IMR-90 (cell line): ENCODE data around the gene AQP7. TPM values are rescaled to one million over a fixed set of nuclear protein-coding genes. Genes with fewer than 3 reads are reported as not detected.

ENCODE experiments used
- ATAC-seq: fragments of 200-7000 bp; cut with Tn5 transposase; 2 replicates; pipeline ENCODE4 v1.9.1; 2020; ENCODE audit warnings: low read depth, mild to moderate bottlenecking, moderate library complexity
- BruUV-seq: library from RNA; stranded (reverse); fragments of 400-500 nt; replicated peaks from 2 replicates; lab custom pipeline; 2021; lab: Mats Ljungman, UMichigan
- CTCF ChIA-PET: fragments of 300-600 bp; formaldehyde crosslinking; extraction: SDS; loops from one replicate; lab custom pipeline; 2021; ENCODE audit warnings: antibody characterized with exemption; lab: Yijun Ruan, JAX
- POLR2A ChIA-PET: fragments of 300-600 bp; sonication (Branson Sonifier 250); formaldehyde crosslinking; loops from one replicate; lab custom pipeline; 2022; ENCODE audit warnings: antibody characterized with exemption; ENCODE audit not compliant: unreplicated experiment; lab: Charles Lee
- DNase-seq: peaks from one replicate; pipeline ENCODE4 v3.0.0; 2013
- H2AFZ ChIP-seq: replicated peaks from 2 replicates; pipeline ENCODE3; 2013; ENCODE audit warnings: low read length, mild to moderate bottlenecking; ENCODE audit not compliant: poor library complexity
- H2AK5ac ChIP-seq: 2 replicates; pipeline ENCODE4 v1.6.1; 2013; ENCODE audit warnings: low read depth, low read length, inconsistent platforms
- H2AK9ac ChIP-seq: replicated peaks from 2 replicates; pipeline ENCODE3; 2013; ENCODE audit warnings: mild to moderate bottlenecking, low read depth, low read length, moderate library complexity; ENCODE audit not compliant: poor library complexity
- H2BK120ac ChIP-seq: 2 replicates; pipeline ENCODE4 v1.6.1; 2013; ENCODE audit warnings: low read depth, low read length, inconsistent platforms
- H2BK15ac ChIP-seq: 3 replicates; pipeline ENCODE4 v1.6.1; 2013; ENCODE audit warnings: low read depth, low read length, inconsistent platforms
- H2BK20ac ChIP-seq: 2 replicates; pipeline ENCODE4 v1.6.1; 2013; ENCODE audit warnings: low read depth, mild to moderate bottlenecking, inconsistent platforms, low read length, moderate library complexity
- H2BK5ac ChIP-seq: 2 replicates; pipeline ENCODE4 v1.6.1; 2013; ENCODE audit warnings: mild to moderate bottlenecking, low read depth, low read length, inconsistent platforms; ENCODE audit not compliant: poor library complexity, severe bottlenecking
- H3K14ac ChIP-seq: replicated peaks from 2 replicates; pipeline ENCODE4 v1.6.1; 2013; ENCODE audit warnings: low read depth, low read length, inconsistent platforms
- H3K18ac ChIP-seq: 2 replicates; pipeline ENCODE4 v1.6.1; 2013; ENCODE audit warnings: low read depth, low read length, control low read depth
- H3K23ac ChIP-seq: 2 replicates; pipeline ENCODE4 v1.6.1; 2013; ENCODE audit warnings: low read depth, low read length, inconsistent platforms
- H3K27ac ChIP-seq: 2 replicates; pipeline ENCODE4 v1.5.1; 2013; ENCODE audit warnings: mild to moderate bottlenecking, control low read depth, low read length; ENCODE audit not compliant: insufficient read depth
- H3K27me3 ChIP-seq: 2 replicates; pipeline ENCODE4 v1.6.1; 2013; ENCODE audit warnings: low read length; ENCODE audit not compliant: control insufficient read depth, insufficient read depth
- H3K36me3 ChIP-seq: 2 replicates; pipeline ENCODE4 v1.6.1; 2013; ENCODE audit warnings: low read length, mixed read lengths; ENCODE audit not compliant: control insufficient read depth, insufficient read depth
- H3K4ac ChIP-seq: 2 replicates; pipeline ENCODE4 v1.6.1; 2013; ENCODE audit warnings: low read depth, low read length, inconsistent platforms
- H3K4me1 ChIP-seq: 2 replicates; pipeline ENCODE4 v1.6.1; 2013; ENCODE audit warnings: low read length, mixed read lengths; ENCODE audit not compliant: control insufficient read depth, insufficient read depth
- H3K4me2 ChIP-seq: 2 replicates; pipeline ENCODE4 v1.6.1; 2013; ENCODE audit warnings: low read depth, mild to moderate bottlenecking, control low read depth, low read length, moderate library complexity
- H3K4me3 ChIP-seq: 2 replicates; pipeline ENCODE4 v1.5.1; 2013; ENCODE audit warnings: low read depth, mild to moderate bottlenecking, control low read depth, low read length, moderate library complexity; ENCODE audit not compliant: insufficient read depth
- H3K56ac ChIP-seq: 2 replicates; pipeline ENCODE4 v1.6.1; 2013; ENCODE audit warnings: low read length, inconsistent platforms; ENCODE audit not compliant: insufficient read depth; ENCODE audit errors: extremely low read depth
- H3K79me1 ChIP-seq, 2 experiments: 2 replicates each; pipeline ENCODE4 v1.6.1; 2013; ENCODE audit warnings: low read length in 2 of 2, inconsistent platforms in 1 of 2, low read depth in 1 of 2
- H3K9ac ChIP-seq: 2 replicates; pipeline ENCODE4 v1.6.1; 2013; ENCODE audit warnings: low read depth, low read length, control low read depth
- H3K9me1 ChIP-seq: 2 replicates; pipeline ENCODE4 v1.6.1; 2013; ENCODE audit warnings: low read length, inconsistent platforms; ENCODE audit not compliant: insufficient read depth
- H3K9me3 ChIP-seq: 2 replicates; pipeline ENCODE4 v1.6.1; 2013; ENCODE audit warnings: low read length; ENCODE audit not compliant: control insufficient read depth, insufficient read depth
- H4K20me1 ChIP-seq: 2 replicates; pipeline ENCODE4 v1.6.1; 2013; ENCODE audit warnings: low read length, inconsistent platforms; ENCODE audit not compliant: insufficient read depth
- H4K5ac ChIP-seq: 2 replicates; pipeline ENCODE4 v1.6.1; 2013; ENCODE audit warnings: mild to moderate bottlenecking, low read depth, low read length, control low read depth
- H4K8ac ChIP-seq, 2 experiments: 2 replicates each; pipeline ENCODE4 v1.6.1; 2013; ENCODE audit warnings: low read depth in 2 of 2, low read length in 2 of 2, control low read depth in 1 of 2, inconsistent platforms in 1 of 2
- H4K91ac ChIP-seq: 2 replicates; pipeline ENCODE4 v1.6.1; 2013; ENCODE audit warnings: low read depth, low read length, inconsistent platforms; ENCODE audit not compliant: insufficient read depth
- FOS ChIP-seq: fragments of 150-350 bp; IDR thresholded peaks from 2 replicates; pipeline ENCODE4 v1.6.1; 2016; ENCODE audit warnings: low read depth, low read length
- MAZ ChIP-seq: IDR thresholded peaks from 2 replicates; pipeline ENCODE4 v1.6.1; 2012; ENCODE audit warnings: low read depth, mild to moderate bottlenecking, low read length, improper control_type of control experiment, moderate library complexity, borderline replicate concordance
- NFE2L2 ChIP-seq: fragments of 150-350 bp; IDR thresholded peaks from 2 replicates; pipeline ENCODE4 v1.6.1; 2016; ENCODE audit warnings: low read depth, mild to moderate bottlenecking, low read length
- POLR2A ChIP-seq: IDR thresholded peaks from 2 replicates; pipeline ENCODE4 v1.6.1; 2012; ENCODE audit warnings: mild to moderate bottlenecking, low read depth, low read length
- RCOR1 ChIP-seq: IDR thresholded peaks from 2 replicates; pipeline ENCODE4 v1.6.1; 2012; ENCODE audit warnings: mild to moderate bottlenecking, low read length, improper control_type of control experiment; ENCODE audit not compliant: insufficient replicate concordance
- RFX5 ChIP-seq: IDR thresholded peaks from 2 replicates; pipeline ENCODE4 v1.8.0; 2012; ENCODE audit warnings: low read depth, mild to moderate bottlenecking, low read length, moderate library complexity
- SMC3 ChIP-seq: fragments of 150-350 bp; IDR thresholded peaks from 2 replicates; pipeline ENCODE4 v1.6.1; 2016; ENCODE audit warnings: low read depth, mild to moderate bottlenecking, antibody characterized with exemption, low read length, moderate library complexity
- WGBS, 2 experiments: methylation state at CpG; one replicate each; pipeline versions ENCODE4 v1.1.5 to v1.1.7; 2013; ENCODE audit warnings: missing lambda C conversion rate in 2 of 2; ENCODE audit not compliant: insufficient read length in 1 of 2; ENCODE audit errors: extremely low coverage in 2 of 2; 5-methylcytosine and 5-hydroxymethylcytosine counted together
- dilution Hi-C: fragments of 300-500 bp; cut with HindIII; formaldehyde crosslinking; loops from one replicate; pipeline ENCODE4 v1.14.3; 2018; ENCODE audit warnings: low sequenced_read_pairs; ENCODE audit not compliant: unreplicated experiment
- in situ Hi-C: fragments of 300-500 bp; cut with MboI; formaldehyde crosslinking; loops from 3 replicates; pipeline ENCODE4 v1.14.3; 2019; ENCODE audit warnings: low sequenced_read_pairs, inconsistent platforms, mixed read lengths
- intact Hi-C: fragments of 100-400 bp; cut with micrococcal nuclease; formaldehyde crosslinking; loops from 2 replicates; pipeline ENCODE4 v1.10.0; 2022
- polyA plus RNA-seq, 3 experiments: library from polyadenylated mRNA; depleted of rRNA; stranded (reverse); fragments of >200 nt; gene quantifications; 2 replicates each; pipeline ENCODE4 v1.2.3, GENCODE V29; 2012; ENCODE audit warnings: low replicate concordance in 1 of 3
- total RNA-seq: library from RNA; depleted of rRNA; stranded (reverse); fragments of >200 nt; gene quantifications from 2 replicates; pipeline ENCODE4 v1.2.3, GENCODE V29; 2012

Gene AQP7
- total and polyA plus RNA-seq, 2 of the 4 experiments (the other 2 are of a cell fraction), result 0.07 TPM; not detected in 1

- TF ChIP-seq NFE2L2 (no peak), FOS (no peak)
These were observed 27.6 kb downstream of the AQP7 start (continued) for GRCh38 chr9:33374634-33375237.

GRCh38 chr9:33374190-33374589 is 28.2 kb downstream of the AQP7 start:
- in situ Hi-C loops (loop anchor here (5.0 kb wide), 1 partner anchor 93 kb away; no protein-coding TSS in a partner anchor), dilution Hi-C loops (no loop called here), intact Hi-C loops (no loop called here)
- H2BK15ac ChIP-seq, result no peak overlapping the region
- TF ChIP-seq MAZ (no peak), RFX5 (no peak), SMC3 (no peak), RCOR1 (no peak), POLR2A (no peak)
- H2AK5ac ChIP-seq, result no peak overlapping the region
- DNase-seq (no peak), ATAC-seq (no peak)
- no peak overlapping the region for H3K14ac ChIP-seq
- no peak overlapping the region for H2BK5ac ChIP-seq
- BruUV-seq, result no TSS peak
- H2AK9ac ChIP-seq, result no peak overlapping the region
- POLR2A ChIA-PET, result no interaction called here
- no peaks in the 10 kb centered on the region for H3K9me1 ChIP-seq
- H3K9me3 ChIP-seq, result no peaks in the 10 kb centered on the region
- H3K23ac ChIP-seq, result no peak overlapping the region
- no peak overlapping the region for H4K5ac ChIP-seq
- no peaks in the 10 kb centered on the region for H4K20me1 ChIP-seq
- CTCF ChIA-PET, result interaction anchor here (0.6 to 2.0 kb wide), 8 partner anchors 14 to 115 kb away, joined by 3 to 14 read pairs (median 4); partner anchors contain the start of genes NFX1 and NOL6
- H2BK20ac ChIP-seq, result no peak overlapping the region
- 71% methylated on average over 5 of the region's 9 CpGs; no CpG with 5 or more reads in 1 of the 2 experiments for WGBS, 2 experiments
- H3K36me3 ChIP-seq, result peaks cover 18% of the 10 kb centered on the region
- no peak overlapping the region for H2BK120ac ChIP-seq
- H3K27me3 ChIP-seq, result no peaks in the 10 kb centered on the region
- no peak overlapping the region for H3K4me3 ChIP-seq
- no peak overlapping the region for H2AFZ ChIP-seq
- H3K4ac ChIP-seq, result no peak overlapping the region
- H3K18ac ChIP-seq, result no peak overlapping the region
- no peak overlapping the region for H4K91ac ChIP-seq
- no peak overlapping the region for H3K56ac ChIP-seq
- H3K27ac ChIP-seq, result no peak overlapping the region
- H3K9ac ChIP-seq, result no peak overlapping the region
- no peak overlapping the region for H3K4me2 ChIP-seq
- H4K8ac ChIP-seq, result no peak overlapping the region
- H3K4me1 ChIP-seq, result 0 out of 2 replicates have a peak, but pooled peaks cover 2% of the 10 kb centered on the region
- no peaks in the 10 kb centered on the region for H3K79me1 ChIP-seq
